ENCODE data around the gene S1PR1. TPM values are rescaled to one million over a fixed set of nuclear protein-coding genes. Genes with fewer than 3 reads are reported as not detected.

S1PR1 gene
- total and polyA plus RNA-seq, 4 donors, result 31.6 to 75.7 (median 50.3) TPM

DNA sequence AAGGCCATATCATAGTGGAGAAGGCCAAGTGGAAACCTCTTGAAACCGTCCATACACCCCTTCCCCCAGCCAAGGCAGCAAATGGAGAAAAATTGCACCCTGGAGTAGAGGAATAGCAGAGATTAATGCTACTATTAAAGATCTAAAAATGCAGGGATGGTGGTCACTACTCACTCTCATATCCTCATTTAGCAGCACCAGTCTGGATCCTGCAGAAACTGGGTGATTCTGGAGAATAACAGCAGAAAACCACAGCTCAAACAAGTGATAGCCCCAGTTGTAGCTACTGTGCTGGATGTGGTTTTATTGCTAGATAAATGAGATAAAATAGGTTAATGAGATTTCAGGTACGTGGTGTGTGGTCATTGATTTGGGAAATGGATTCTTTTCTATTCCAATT lies 30.3 kb downstream of the S1PR1 start:
- no peaks in the 10 kb centered on the region for H3K36me3 ChIP-seq (ENCODE audit: control insufficient read depth, insufficient read depth, low read length)
- WGBS (ENCODE audit: insufficient coverage), result no CpG with 5 or more reads among the region's 2 CpGs
- no peak overlapping the region for H3K27ac ChIP-seq (ENCODE audit: low read depth, low read length)
- H3K4me3 ChIP-seq (ENCODE audit: low read depth, low read length), result no peak overlapping the region
- H3K4me1 ChIP-seq (ENCODE audit: control insufficient read depth, insufficient read depth, low read length), result no peaks in the 10 kb centered on the region
- no peaks in the 10 kb centered on the region for H3K27me3 ChIP-seq (ENCODE audit: control insufficient read depth, insufficient read depth, low read length)
- no peak for DNase-seq (ENCODE audit: low read depth in 4 of 6, low spot score in 6 of 6)
- H3K9me3 ChIP-seq (ENCODE audit: control insufficient read depth, insufficient read depth, low read length), result no peaks in the 10 kb centered on the region

DNA sequence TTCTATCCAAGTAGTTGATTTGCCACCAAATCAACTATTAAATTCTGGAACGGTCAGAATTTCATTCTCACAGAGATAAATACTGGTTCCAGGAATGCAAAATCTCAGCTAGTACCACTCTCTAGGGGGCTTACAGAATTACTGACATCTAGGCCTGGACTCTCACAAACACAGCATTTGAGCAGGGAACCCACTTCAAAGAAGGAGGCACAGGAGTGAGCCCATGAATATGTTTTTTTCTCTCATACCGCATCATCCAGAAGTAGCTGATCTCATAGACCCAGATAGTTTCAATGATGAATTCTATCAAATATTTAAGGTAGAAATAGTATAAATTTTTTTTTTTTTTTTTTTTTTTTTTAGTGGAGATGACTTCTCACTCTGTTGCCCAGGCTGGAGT lies 32.1 kb downstream of the S1PR1 start:
- 100% methylated on average over 1 of the region's 2 CpGs for WGBS (ENCODE audit: insufficient coverage)

DNA sequence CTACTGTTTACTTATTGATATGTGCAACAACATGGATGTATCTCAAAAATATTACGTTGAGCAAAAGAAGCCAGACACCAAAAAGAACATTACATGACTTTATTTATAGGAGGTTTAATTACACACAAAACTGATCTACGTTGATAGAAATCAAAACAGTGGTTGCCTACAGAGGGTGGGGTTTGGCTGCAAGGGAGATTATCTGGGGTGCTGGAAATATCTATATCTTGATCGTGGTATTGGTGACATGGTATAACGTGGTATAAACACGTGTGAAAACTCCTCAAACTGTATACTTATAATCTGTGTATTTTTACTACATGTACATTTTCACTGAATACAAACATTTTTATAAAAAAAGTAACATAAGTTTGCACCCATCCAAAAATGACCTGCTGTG lies 38.9 kb downstream of the S1PR1 start:
- no peak for DNase-seq (ENCODE audit: low read depth in 4 of 6, low spot score in 6 of 6)
- no peaks in the 10 kb centered on the region for H3K27me3 ChIP-seq (ENCODE audit: control insufficient read depth, insufficient read depth, low read length)
- WGBS (ENCODE audit: insufficient coverage), result no CpG with 5 or more reads among the region's 5 CpGs
- H3K27ac ChIP-seq (ENCODE audit: low read depth, low read length), result no peak overlapping the region
- no peaks in the 10 kb centered on the region for H3K9me3 ChIP-seq (ENCODE audit: control insufficient read depth, insufficient read depth, low read length)
- H3K4me1 ChIP-seq (ENCODE audit: control insufficient read depth, insufficient read depth, low read length), result no peaks in the 10 kb centered on the region
- no peaks in the 10 kb centered on the region for H3K36me3 ChIP-seq (ENCODE audit: control insufficient read depth, insufficient read depth, low read length)
- no peak overlapping the region for H3K4me3 ChIP-seq (ENCODE audit: low read depth, low read length)

More for the DNA sequence above, 32.1 kb downstream of the S1PR1 start:
- no peak overlapping the region for H3K27ac ChIP-seq (ENCODE audit: low read depth, low read length)
- H3K4me1 ChIP-seq (ENCODE audit: control insufficient read depth, insufficient read depth, low read length), result no peaks in the 10 kb centered on the region
- H3K27me3 ChIP-seq (ENCODE audit: control insufficient read depth, insufficient read depth, low read length), result no peaks in the 10 kb centered on the region
- no peaks in the 10 kb centered on the region for H3K36me3 ChIP-seq (ENCODE audit: control insufficient read depth, insufficient read depth, low read length)
- H3K9me3 ChIP-seq (ENCODE audit: control insufficient read depth, insufficient read depth, low read length), result no peaks in the 10 kb centered on the region
- DNase-seq (ENCODE audit: low read depth in 4 of 6, low spot score in 6 of 6), result no peak
- H3K4me3 ChIP-seq (ENCODE audit: low read depth, low read length), result no peak overlapping the region

DNA sequence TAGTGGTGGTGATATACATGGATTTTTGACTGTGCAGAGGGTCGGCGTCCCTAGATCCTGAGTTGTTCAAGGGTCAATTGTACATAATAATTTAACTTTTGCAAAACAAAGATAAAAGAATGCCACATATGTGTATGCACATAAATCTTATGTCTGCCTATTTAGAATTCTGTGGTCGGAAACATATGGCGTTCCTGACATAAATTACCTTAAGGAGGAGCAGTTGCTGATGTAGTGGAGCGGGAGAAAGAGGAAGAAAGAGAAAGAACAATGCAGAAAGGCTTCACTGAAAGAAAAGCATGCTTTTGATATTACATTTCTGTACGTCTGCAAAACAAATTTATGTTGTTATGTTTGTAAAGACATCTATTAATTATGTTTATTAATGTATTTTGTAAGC lies 40.0 kb downstream of the S1PR1 start:
- H3K27me3 ChIP-seq (ENCODE audit: control insufficient read depth, insufficient read depth, low read length), result no peaks in the 10 kb centered on the region
- H3K9me3 ChIP-seq (ENCODE audit: control insufficient read depth, insufficient read depth, low read length), result no peaks in the 10 kb centered on the region
- WGBS (ENCODE audit: insufficient coverage), result no CpG with 5 or more reads among the region's 6 CpGs
- no peaks in the 10 kb centered on the region for H3K4me1 ChIP-seq (ENCODE audit: control insufficient read depth, insufficient read depth, low read length)
- H3K4me3 ChIP-seq (ENCODE audit: low read depth, low read length), result no peak overlapping the region
- no peaks in the 10 kb centered on the region for H3K36me3 ChIP-seq (ENCODE audit: control insufficient read depth, insufficient read depth, low read length)
- no peak overlapping the region for H3K27ac ChIP-seq (ENCODE audit: low read depth, low read length)
- DNase-seq (ENCODE audit: low read depth in 4 of 6, low spot score in 6 of 6), result peak in 1 of 6 donors; percentile 30

- H3K4me3 ChIP-seq (ENCODE audit: low read depth, low read length), result no peak overlapping the region
- H3K36me3 ChIP-seq (ENCODE audit: control insufficient read depth, insufficient read depth, low read length), result no peaks in the 10 kb centered on the region
- H3K9me3 ChIP-seq (ENCODE audit: control insufficient read depth, insufficient read depth, low read length), result no peaks in the 10 kb centered on the region
- DNase-seq (ENCODE audit: low read depth in 4 of 6, low spot score in 6 of 6), result no peak
- no peaks in the 10 kb centered on the region for H3K27me3 ChIP-seq (ENCODE audit: control insufficient read depth, insufficient read depth, low read length)
- H3K27ac ChIP-seq (ENCODE audit: low read depth, low read length), result no peak overlapping the region
- no peaks in the 10 kb centered on the region for H3K4me1 ChIP-seq (ENCODE audit: control insufficient read depth, insufficient read depth, low read length)
- WGBS (ENCODE audit: insufficient coverage), result 100% methylated on average over 1 of the region's 4 CpGs
These were observed 41.4 kb downstream of the S1PR1 start for GRCh38 chr1:101278238-101278637.

DNA sequence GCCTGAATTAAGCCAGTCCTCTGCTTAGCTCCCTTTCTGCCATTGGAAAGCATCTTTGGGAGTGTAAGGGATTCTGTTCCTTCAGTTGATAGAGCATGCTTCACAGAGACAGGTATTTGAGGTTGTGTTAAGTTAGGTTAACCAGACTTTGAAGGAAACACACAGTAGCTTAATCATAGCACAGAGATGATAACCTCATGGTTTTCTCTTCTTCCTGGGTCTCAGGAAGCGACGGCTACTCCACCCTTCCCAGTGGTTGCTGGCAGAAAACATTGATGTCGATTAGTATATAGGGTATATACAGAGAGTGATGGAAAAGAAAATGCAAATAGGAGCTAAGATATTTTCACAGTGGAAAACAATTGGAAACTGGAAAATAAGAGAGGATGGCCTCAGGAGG lies 42.0 kb downstream of the S1PR1 start:
- no peak overlapping the region for H3K27ac ChIP-seq (ENCODE audit: low read depth, low read length)
- 88% methylated on average over 1 of the region's 3 CpGs for WGBS (ENCODE audit: insufficient coverage)

GRCh38 chr1:101280049-101280592 lies 43.3 kb downstream of the S1PR1 start:
- Histone ChIP-seq H3K27me3 (ENCODE audit: control insufficient read depth, insufficient read depth, low read length) (no peaks in the 10 kb centered on the region), H3K27ac (ENCODE audit: low read depth, low read length) (no peak overlapping the region), H3K4me3 (ENCODE audit: low read depth, low read length) (no peak overlapping the region), H3K4me1 (ENCODE audit: control insufficient read depth, insufficient read depth, low read length) (peaks cover 4% of the 10 kb centered on the region), H3K9me3 (ENCODE audit: control insufficient read depth, insufficient read depth, low read length) (no peaks in the 10 kb centered on the region), H3K36me3 (ENCODE audit: control insufficient read depth, insufficient read depth, low read length) (no peaks in the 10 kb centered on the region)
- DNase-seq (ENCODE audit: low read depth in 4 of 6, low spot score in 6 of 6), result no peak
- no CpG with 5 or more reads among the region's 1 CpG for WGBS (ENCODE audit: insufficient coverage)

More for the DNA sequence above, 42.0 kb downstream of the S1PR1 start:
- no peaks in the 10 kb centered on the region for H3K36me3 ChIP-seq (ENCODE audit: control insufficient read depth, insufficient read depth, low read length)
- peaks cover 1% of the 10 kb centered on the region for H3K4me1 ChIP-seq (ENCODE audit: control insufficient read depth, insufficient read depth, low read length)
- no peaks in the 10 kb centered on the region for H3K27me3 ChIP-seq (ENCODE audit: control insufficient read depth, insufficient read depth, low read length)
- no peak for DNase-seq (ENCODE audit: low read depth in 4 of 6, low spot score in 6 of 6)
- no peak overlapping the region for H3K4me3 ChIP-seq (ENCODE audit: low read depth, low read length)
- H3K9me3 ChIP-seq (ENCODE audit: control insufficient read depth, insufficient read depth, low read length), result no peaks in the 10 kb centered on the region

DNA sequence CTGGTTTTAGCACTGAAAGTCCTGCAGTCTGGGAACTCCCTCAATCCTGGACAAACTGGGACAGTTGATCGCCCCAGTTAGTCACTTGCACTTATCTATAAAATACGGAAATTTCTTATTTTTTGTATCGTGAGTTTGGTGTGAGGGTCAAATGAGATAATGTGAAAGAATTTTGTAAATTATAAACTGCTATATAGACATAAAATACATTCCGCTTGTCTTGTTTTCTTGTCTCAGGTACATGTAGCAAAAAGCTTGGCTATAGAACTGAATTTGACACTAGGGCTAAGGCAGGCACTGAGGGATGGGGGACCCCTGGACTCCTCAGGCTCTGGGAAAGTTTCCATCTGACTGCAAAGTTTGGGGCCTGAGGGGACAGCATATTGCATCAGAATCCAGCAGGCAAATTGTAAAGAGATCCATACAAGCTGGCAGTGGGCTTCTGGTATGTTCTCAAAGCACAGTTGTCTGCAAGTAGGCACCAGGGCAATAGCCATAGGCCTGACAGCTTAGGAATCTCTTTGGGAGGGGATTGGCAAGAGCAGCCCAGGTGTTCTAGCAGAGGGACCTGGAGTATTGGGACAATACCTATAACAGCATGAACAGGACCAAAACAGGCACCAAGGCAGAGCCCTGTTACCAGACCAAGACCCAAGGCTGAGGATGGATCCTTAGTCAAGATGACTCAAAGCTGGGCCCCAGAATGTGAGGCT lies 44.3 kb downstream of the S1PR1 start:
- DNase-seq (ENCODE audit: low read depth in 4 of 6, low spot score in 6 of 6), result no peak
- Histone ChIP-seq H3K9me3 (ENCODE audit: control insufficient read depth, insufficient read depth, low read length) (no peaks in the 10 kb centered on the region), H3K36me3 (ENCODE audit: control insufficient read depth, insufficient read depth, low read length) (no peaks in the 10 kb centered on the region), H3K4me1 (ENCODE audit: control insufficient read depth, insufficient read depth, low read length) (peaks cover 4% of the 10 kb centered on the region), H3K27ac (ENCODE audit: low read depth, low read length) (no peak overlapping the region), H3K27me3 (ENCODE audit: control insufficient read depth, insufficient read depth, low read length) (no peaks in the 10 kb centered on the region), H3K4me3 (ENCODE audit: low read depth, low read length) (no peak overlapping the region)
- 80% methylated on average over 1 of the region's 4 CpGs for WGBS (ENCODE audit: insufficient coverage)

GRCh38 chr1:101281751-101282150 lies 44.9 kb downstream of the S1PR1 start:
- Histone ChIP-seq H3K4me1 (ENCODE audit: control insufficient read depth, insufficient read depth, low read length) (peaks cover 4% of the 10 kb centered on the region), H3K27ac (ENCODE audit: low read depth, low read length) (no peak overlapping the region), H3K36me3 (ENCODE audit: control insufficient read depth, insufficient read depth, low read length) (no peaks in the 10 kb centered on the region), H3K27me3 (ENCODE audit: control insufficient read depth, insufficient read depth, low read length) (no peaks in the 10 kb centered on the region), H3K4me3 (ENCODE audit: low read depth, low read length) (no peak overlapping the region), H3K9me3 (ENCODE audit: control insufficient read depth, insufficient read depth, low read length) (no peaks in the 10 kb centered on the region)
- no peak for DNase-seq (ENCODE audit: low read depth in 4 of 6, low spot score in 6 of 6)
- 100% methylated on average over 1 of the region's 3 CpGs for WGBS (ENCODE audit: insufficient coverage)
